Measurements from ENCODE around the gene RPS16. TPM values are rescaled to one million over a fixed set of nuclear protein-coding genes. Genes with fewer than 3 reads are reported as not detected.

The RPS16 gene
- total and polyA plus RNA-seq, 2 of the 13 experiments (the other 11 are each of a cell fraction or from before 2014, with no cell fraction given) = 488 to 2,583 TPM

DNA sequence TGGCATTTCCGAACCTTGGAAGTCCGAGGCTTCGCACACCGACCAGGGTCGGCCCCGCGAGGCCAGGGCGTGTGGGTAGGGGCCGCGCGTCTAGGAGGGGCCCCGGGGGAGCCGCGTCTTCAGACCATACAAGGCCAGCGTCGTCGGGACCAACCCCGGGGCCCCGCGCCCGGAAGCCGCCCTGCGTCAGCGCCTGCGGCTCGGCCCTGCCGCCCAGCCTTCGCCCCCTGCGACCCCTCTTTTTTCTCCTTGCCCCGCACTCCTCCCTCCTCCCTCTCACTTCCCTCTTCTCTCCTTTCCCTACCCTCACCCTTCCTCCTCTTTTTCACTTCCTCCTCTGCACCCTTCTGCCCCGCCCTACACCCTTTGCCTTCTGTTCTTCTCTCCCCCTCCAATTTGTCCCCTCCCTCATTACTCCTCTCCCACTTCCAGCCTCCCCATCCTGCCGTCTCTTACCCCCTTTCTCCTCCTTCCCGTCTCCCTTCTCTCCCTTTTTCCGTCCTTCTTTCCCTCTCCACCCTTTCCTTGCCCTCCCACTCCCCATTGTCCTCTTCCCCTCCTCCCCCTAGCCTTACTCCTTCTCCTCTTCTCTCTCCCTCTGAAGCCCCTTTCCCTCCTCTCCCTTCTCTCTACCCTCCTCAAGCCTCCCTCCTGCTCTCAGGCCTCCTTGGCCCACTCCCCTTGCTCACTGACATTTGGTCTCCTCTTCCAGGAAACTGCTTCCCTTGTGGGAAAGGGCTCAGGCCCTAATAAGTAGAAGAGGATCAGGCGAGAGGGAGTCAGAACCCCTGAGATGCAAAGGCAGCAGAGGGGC, 25.5 kb downstream of the RPS16 start (continued):
- TF ChIP-seq, protein P1, sequence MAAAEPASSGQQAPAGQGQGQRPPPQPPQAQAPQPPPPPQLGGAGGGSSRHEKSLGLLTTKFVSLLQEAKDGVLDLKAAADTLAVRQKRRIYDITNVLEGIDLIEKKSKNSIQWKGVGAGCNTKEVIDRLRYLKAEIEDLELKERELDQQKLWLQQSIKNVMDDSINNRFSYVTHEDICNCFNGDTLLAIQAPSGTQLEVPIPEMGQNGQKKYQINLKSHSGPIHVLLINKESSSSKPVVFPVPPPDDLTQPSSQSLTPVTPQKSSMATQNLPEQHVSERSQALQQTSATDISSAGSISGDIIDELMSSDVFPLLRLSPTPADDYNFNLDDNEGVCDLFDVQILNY (CRISPR knock-in tag; conservative IDR thresholded peaks at IDR 0.05) = no peak
- no peak for TF ChIP-seq RCOR2 (CRISPR knock-in tag; IDR thresholded peaks at IDR 0.05)
- peak; percentile 73; the same call in 1 of the 2 replicates for TF ChIP-seq ZBTB7B (CRISPR knock-in tag; IDR thresholded peaks at IDR 0.05)
- no peak for TF ChIP-seq THYN1 (CRISPR knock-in tag; IDR thresholded peaks at IDR 0.05; ENCODE audit: borderline replicate concordance, low read depth)
- TF ChIP-seq ZNF10 (CRISPR knock-in tag; IDR thresholded peaks at IDR 0.05; ENCODE audit: borderline replicate concordance, low read depth) = no peak
- TF ChIP-seq POLR2AphosphoS5 (IDR thresholded peaks at IDR 0.05; ENCODE audit: low read depth, low read length) = no peak; the same call in 1 of the 2 replicates
- no peak for TF ChIP-seq ZNF17 (CRISPR knock-in tag; IDR thresholded peaks at IDR 0.05)
- TF ChIP-seq ZNF619 (CRISPR knock-in tag; IDR thresholded peaks at IDR 0.05) = no peak
- no peak for TF ChIP-seq MTF1 (CRISPR knock-in tag; IDR thresholded peaks at IDR 0.05)
- TF ChIP-seq ZNF530 (CRISPR knock-in tag; IDR thresholded peaks at IDR 0.05; ENCODE audit: low read depth) = no peak
- no peak for TF ChIP-seq ZNF251 (CRISPR knock-in tag; IDR thresholded peaks at IDR 0.05)
- no peak for TF ChIP-seq SMYD3 (CRISPR knock-in tag; IDR thresholded peaks at IDR 0.05)
- no peak for TF ChIP-seq ZNF335 (CRISPR knock-in tag; IDR thresholded peaks at IDR 0.05)
- TF ChIP-seq, protein P2, sequence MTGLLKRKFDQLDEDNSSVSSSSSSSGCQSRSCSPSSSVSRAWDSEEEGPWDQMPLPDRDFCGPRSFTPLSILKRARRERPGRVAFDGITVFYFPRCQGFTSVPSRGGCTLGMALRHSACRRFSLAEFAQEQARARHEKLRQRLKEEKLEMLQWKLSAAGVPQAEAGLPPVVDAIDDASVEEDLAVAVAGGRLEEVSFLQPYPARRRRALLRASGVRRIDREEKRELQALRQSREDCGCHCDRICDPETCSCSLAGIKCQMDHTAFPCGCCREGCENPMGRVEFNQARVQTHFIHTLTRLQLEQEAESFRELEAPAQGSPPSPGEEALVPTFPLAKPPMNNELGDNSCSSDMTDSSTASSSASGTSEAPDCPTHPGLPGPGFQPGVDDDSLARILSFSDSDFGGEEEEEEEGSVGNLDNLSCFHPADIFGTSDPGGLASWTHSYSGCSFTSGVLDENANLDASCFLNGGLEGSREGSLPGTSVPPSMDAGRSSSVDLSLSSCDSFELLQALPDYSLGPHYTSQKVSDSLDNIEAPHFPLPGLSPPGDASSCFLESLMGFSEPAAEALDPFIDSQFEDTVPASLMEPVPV (CRISPR knock-in tag; IDR thresholded peaks at IDR 0.05) = no peak
- no peak for TF ChIP-seq ZNF558 (CRISPR knock-in tag; IDR thresholded peaks at IDR 0.05; ENCODE audit: borderline replicate concordance)
- TF ChIP-seq, protein P3, sequence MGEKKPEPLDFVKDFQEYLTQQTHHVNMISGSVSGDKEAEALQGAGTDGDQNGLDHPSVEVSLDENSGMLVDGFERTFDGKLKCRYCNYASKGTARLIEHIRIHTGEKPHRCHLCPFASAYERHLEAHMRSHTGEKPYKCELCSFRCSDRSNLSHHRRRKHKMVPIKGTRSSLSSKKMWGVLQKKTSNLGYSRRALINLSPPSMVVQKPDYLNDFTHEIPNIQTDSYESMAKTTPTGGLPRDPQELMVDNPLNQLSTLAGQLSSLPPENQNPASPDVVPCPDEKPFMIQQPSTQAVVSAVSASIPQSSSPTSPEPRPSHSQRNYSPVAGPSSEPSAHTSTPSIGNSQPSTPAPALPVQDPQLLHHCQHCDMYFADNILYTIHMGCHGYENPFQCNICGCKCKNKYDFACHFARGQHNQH (CRISPR knock-in tag; IDR thresholded peaks at IDR 0.05) = peak; percentile 12; the same call in 1 of the 2 replicates
- no peak for TF ChIP-seq PHF20 (CRISPR knock-in tag; IDR thresholded peaks at IDR 0.05)
- no peak for TF ChIP-seq ZSCAN9 (CRISPR knock-in tag; IDR thresholded peaks at IDR 0.05; ENCODE audit: borderline replicate concordance)
- TF ChIP-seq ZNF232 (CRISPR knock-in tag; IDR thresholded peaks at IDR 0.05; ENCODE audit: borderline replicate concordance) = no peak
- TF ChIP-seq, protein P4, sequence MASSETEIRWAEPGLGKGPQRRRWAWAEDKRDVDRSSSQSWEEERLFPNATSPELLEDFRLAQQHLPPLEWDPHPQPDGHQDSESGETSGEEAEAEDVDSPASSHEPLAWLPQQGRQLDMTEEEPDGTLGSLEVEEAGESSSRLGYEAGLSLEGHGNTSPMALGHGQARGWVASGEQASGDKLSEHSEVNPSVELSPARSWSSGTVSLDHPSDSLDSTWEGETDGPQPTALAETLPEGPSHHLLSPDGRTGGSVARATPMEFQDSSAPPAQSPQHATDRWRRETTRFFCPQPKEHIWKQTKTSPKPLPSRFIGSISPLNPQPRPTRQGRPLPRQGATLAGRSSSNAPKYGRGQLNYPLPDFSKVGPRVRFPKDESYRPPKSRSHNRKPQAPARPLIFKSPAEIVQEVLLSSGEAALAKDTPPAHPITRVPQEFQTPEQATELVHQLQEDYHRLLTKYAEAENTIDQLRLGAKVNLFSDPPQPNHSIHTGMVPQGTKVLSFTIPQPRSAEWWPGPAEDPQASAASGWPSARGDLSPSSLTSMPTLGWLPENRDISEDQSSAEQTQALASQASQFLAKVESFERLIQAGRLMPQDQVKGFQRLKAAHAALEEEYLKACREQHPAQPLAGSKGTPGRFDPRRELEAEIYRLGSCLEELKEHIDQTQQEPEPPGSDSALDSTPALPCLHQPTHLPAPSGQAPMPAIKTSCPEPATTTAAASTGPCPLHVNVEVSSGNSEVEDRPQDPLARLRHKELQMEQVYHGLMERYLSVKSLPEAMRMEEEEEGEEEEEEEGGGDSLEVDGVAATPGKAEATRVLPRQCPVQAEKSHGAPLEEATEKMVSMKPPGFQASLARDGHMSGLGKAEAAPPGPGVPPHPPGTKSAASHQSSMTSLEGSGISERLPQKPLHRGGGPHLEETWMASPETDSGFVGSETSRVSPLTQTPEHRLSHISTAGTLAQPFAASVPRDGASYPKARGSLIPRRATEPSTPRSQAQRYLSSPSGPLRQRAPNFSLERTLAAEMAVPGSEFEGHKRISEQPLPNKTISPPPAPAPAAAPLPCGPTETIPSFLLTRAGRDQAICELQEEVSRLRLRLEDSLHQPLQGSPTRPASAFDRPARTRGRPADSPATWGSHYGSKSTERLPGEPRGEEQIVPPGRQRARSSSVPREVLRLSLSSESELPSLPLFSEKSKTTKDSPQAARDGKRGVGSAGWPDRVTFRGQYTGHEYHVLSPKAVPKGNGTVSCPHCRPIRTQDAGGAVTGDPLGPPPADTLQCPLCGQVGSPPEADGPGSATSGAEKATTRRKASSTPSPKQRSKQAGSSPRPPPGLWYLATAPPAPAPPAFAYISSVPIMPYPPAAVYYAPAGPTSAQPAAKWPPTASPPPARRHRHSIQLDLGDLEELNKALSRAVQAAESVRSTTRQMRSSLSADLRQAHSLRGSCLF (CRISPR knock-in tag; IDR thresholded peaks at IDR 0.05; ENCODE audit: borderline replicate concordance) = no peak

Measured in HepG2 (cell line).